ENCODE measurements around the gene SYNJ2. TPM values are rescaled to one million over a fixed set of nuclear protein-coding genes. Genes with fewer than 3 reads are reported as not detected.

Gene SYNJ2
- total RNA-seq, 1 experiment from 2014 or later: 45.0 TPM

DNA sequence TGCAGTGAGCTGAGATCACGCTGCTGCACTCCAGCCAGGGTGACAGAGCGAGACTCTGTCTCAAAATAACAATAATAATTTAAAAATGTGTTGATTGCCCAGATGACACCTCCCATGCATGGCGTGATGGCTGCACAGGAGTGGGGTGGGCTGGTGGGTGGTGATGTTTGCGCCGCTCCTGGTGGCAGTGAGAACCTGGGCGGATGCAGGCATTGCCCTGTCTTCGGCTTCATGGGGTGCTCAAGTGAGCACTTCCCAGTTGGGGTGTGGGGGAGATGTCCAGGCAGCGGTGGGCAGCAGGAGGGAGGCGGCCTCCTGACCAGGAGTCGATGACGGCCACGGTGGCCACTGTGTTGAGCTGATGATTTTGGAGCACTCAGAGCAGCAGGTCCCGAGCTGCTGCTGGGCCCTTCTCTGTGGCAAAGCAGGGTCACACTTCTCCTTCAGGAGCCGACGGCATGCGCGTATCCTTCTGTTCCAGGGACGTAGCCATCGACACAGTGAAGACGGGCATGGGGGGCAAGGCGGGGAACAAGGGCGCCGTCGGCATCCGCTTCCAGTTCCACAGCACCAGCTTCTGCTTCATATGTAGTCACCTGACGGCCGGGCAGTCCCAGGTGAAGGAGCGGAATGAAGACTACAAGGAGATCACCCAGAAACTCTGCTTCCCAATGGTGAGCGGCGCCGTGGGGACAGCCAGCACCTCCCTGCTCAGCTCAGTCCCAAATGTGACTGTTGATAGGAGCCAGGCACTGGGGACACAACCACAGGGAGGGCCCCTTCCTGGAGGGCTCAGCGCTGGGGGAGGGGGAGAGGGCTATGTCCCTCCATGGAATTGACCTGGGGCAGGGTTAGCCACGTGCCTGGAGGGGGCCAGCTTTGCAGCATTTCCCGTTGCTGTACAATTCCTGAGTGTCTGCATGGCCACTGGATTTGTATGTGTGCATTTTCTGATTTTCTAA is 89.7 kb downstream of the SYNJ2 start:
- peaks cover 7% of the 10 kb centered on the region for H3K4me1 Mint-ChIP-seq (ENCODE audit: low read depth, unreplicated experiment)
- intact Hi-C loops (cut with micrococcal nuclease; ENCODE audit: unreplicated experiment): loop anchor here (1.0 to 5.0 kb wide), 5 partner anchors 33 to 125 kb away; no protein-coding TSS in a partner anchor
- Histone ChIP-seq H3K27me3 (replicated peaks; ENCODE audit: control insufficient read depth, insufficient read depth, low read length) (no peaks in the 10 kb centered on the region), H3K36me3 (ENCODE audit: control insufficient read depth, insufficient read depth, low read length) (no peaks in the 10 kb centered on the region), H3K4me3 (ENCODE audit: low read depth, low read length) (no peak overlapping the region), H3K4me1 (peaks cover 8% of the 10 kb centered on the region; the same call in 1 of the 2 replicates), H3K9me3 (no peaks in the 10 kb centered on the region)
- TF ChIP-seq, protein P1, sequence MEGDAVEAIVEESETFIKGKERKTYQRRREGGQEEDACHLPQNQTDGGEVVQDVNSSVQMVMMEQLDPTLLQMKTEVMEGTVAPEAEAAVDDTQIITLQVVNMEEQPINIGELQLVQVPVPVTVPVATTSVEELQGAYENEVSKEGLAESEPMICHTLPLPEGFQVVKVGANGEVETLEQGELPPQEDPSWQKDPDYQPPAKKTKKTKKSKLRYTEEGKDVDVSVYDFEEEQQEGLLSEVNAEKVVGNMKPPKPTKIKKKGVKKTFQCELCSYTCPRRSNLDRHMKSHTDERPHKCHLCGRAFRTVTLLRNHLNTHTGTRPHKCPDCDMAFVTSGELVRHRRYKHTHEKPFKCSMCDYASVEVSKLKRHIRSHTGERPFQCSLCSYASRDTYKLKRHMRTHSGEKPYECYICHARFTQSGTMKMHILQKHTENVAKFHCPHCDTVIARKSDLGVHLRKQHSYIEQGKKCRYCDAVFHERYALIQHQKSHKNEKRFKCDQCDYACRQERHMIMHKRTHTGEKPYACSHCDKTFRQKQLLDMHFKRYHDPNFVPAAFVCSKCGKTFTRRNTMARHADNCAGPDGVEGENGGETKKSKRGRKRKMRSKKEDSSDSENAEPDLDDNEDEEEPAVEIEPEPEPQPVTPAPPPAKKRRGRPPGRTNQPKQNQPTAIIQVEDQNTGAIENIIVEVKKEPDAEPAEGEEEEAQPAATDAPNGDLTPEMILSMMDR (IDR thresholded peaks at IDR 0.05; ENCODE audit: insufficient read depth in 1 of 2, low read depth in 1 of 2, low read length in 1 of 2, severe bottlenecking in 1 of 2, unreplicated experiment in 1 of 2): no peak
- ChIA-PET CTCF (interaction anchor here (0.6 to 1.3 kb wide), 9 partner anchors 11 to 198 kb away, joined by 3 to 5 read pairs (median 3); no protein-coding TSS in a partner anchor), POLR2A (no interaction called here)
- no peak for DNase-seq
- H3K27ac Mint-ChIP-seq (ENCODE audit: unreplicated experiment): peak overlapping the region; percentile 79
- no peak overlapping the region for H3K4me3 Mint-ChIP-seq (ENCODE audit: unreplicated experiment)
- no TSS peak for BruUV-seq (replicated peaks)
- H3K9me3 Mint-ChIP-seq (ENCODE audit: unreplicated experiment): no peaks in the 10 kb centered on the region
- H3K36me3 Mint-ChIP-seq (ENCODE audit: insufficient read depth, unreplicated experiment): peaks cover 59% of the 10 kb centered on the region
- H3K27me3 Mint-ChIP-seq (ENCODE audit: insufficient read depth, unreplicated experiment): no peaks in the 10 kb centered on the region

DNA sequence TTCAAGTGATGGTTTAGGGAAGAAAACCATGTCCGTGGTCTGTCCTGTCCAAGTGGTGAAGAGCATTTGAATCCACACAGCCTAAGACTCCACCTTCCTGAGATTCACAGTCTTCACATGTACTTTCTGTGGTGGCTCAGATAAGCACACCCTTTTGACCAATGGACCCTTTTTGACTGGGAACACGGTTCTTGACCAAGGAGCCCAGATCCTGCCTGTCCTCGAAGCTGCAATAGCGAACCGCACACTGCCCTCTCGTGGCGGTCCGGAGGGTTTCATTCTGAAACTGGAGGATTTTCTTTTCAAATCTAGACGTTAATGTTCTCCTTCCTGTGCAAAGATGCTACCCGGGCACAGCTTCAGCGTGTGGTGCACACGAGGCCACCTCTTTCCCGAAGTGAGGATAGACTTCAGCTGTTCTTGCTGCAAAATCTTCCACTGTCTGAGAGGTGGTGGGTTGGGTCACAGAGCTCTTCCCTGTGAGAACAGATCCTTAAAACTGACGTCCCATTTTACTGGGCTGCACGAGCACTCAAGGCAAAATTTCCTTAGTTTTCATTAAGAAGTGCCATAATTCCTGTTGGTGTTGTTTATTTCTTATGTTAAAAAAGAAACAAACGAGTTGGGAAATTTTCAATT is 90.5 kb downstream of the SYNJ2 start:
- Mint-ChIP-seq H3K27me3 (ENCODE audit: insufficient read depth, unreplicated experiment) (no peaks in the 10 kb centered on the region), H3K36me3 (ENCODE audit: insufficient read depth, unreplicated experiment) (peaks cover 64% of the 10 kb centered on the region), H3K27ac (ENCODE audit: unreplicated experiment) (peak overlapping the region; percentile 79), H3K4me3 (ENCODE audit: unreplicated experiment) (no peak overlapping the region), H3K9me3 (ENCODE audit: unreplicated experiment) (no peaks in the 10 kb centered on the region), H3K4me1 (ENCODE audit: low read depth, unreplicated experiment) (peaks cover 7% of the 10 kb centered on the region)
- intact Hi-C loops (cut with micrococcal nuclease; ENCODE audit: unreplicated experiment): loop anchor here (1.0 to 5.0 kb wide), 5 partner anchors 33 to 125 kb away; no protein-coding TSS in a partner anchor
- Histone ChIP-seq H3K36me3 (ENCODE audit: control insufficient read depth, insufficient read depth, low read length) (no peaks in the 10 kb centered on the region), H3K4me3 (ENCODE audit: low read depth, low read length) (no peak overlapping the region), H3K4me1 (peaks cover 8% of the 10 kb centered on the region; the same call in 1 of the 2 replicates), H3K27me3 (replicated peaks; ENCODE audit: control insufficient read depth, insufficient read depth, low read length) (no peaks in the 10 kb centered on the region), H3K9me3 (no peaks in the 10 kb centered on the region)
- BruUV-seq (replicated peaks): no TSS peak
- CTCF ChIA-PET: interaction anchor here (0.6 to 1.3 kb wide), 11 partner anchors 12 to 231 kb away, joined by 3 to 6 read pairs (median 3); no protein-coding TSS in a partner anchor
- TF ChIP-seq, protein P1 (IDR thresholded peaks at IDR 0.05; ENCODE audit: insufficient read depth in 1 of 2, low read depth in 1 of 2, low read length in 1 of 2, severe bottlenecking in 1 of 2, unreplicated experiment in 1 of 2): peak; percentile 83 to 87
- DNase-seq: peak; percentile 76 to 77
- POLR2A ChIA-PET: interaction anchor here (0.5 to 0.6 kb wide), 2 partner anchors 91 to 119 kb away, joined by 3 read pairs; partner anchors contain the start of gene SYNJ2

DNA sequence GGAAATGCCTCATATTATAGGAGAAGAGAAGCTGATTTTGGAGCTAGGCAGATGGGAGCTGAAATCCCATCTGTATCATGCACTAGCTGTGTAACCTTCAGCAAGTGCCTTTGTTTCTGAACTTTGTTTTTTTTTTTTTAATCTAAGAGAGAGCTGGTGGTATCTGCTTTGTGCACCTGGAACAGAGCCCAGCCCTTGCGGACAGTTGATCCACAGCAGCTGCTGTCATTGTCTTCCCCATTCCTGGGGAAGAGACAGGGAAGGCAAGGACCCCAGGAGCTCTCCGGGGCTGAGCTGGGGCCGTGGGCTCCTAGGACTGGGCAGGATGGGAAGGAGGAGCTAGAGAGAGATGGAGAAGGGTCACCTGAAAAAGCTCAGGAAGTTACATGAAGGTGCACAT is 92.1 kb downstream of the SYNJ2 start:
- no peaks in the 10 kb centered on the region for H3K9me3 Mint-ChIP-seq (ENCODE audit: unreplicated experiment)
- DNase-seq: no peak
- Histone ChIP-seq H3K27me3 (replicated peaks; ENCODE audit: control insufficient read depth, insufficient read depth, low read length) (no peaks in the 10 kb centered on the region), H3K36me3 (ENCODE audit: control insufficient read depth, insufficient read depth, low read length) (no peaks in the 10 kb centered on the region; the same call in 1 of the 2 replicates), H3K9me3 (no peaks in the 10 kb centered on the region), H3K4me3 (ENCODE audit: low read depth, low read length) (no peak overlapping the region), H3K4me1 (peaks cover 8% of the 10 kb centered on the region; the same call in 1 of the 2 replicates)
- H3K36me3 Mint-ChIP-seq (ENCODE audit: insufficient read depth, unreplicated experiment): peaks cover 66% of the 10 kb centered on the region
- no peak overlapping the region for H3K4me3 Mint-ChIP-seq (ENCODE audit: unreplicated experiment)
- CTCF ChIA-PET: interaction anchor here (0.6 kb wide), 1 partner anchor 224 kb away, joined by 3 read pairs; no protein-coding TSS in a partner anchor
- no TSS peak for BruUV-seq (replicated peaks)
- TF ChIP-seq, protein P1 (IDR thresholded peaks at IDR 0.05; ENCODE audit: insufficient read depth in 1 of 2, low read depth in 1 of 2, low read length in 1 of 2, severe bottlenecking in 1 of 2, unreplicated experiment in 1 of 2): no peak
- H3K27ac Mint-ChIP-seq (ENCODE audit: unreplicated experiment): no peak overlapping the region
- H3K27me3 Mint-ChIP-seq (ENCODE audit: insufficient read depth, unreplicated experiment): no peaks in the 10 kb centered on the region
- peaks cover 7% of the 10 kb centered on the region for H3K4me1 Mint-ChIP-seq (ENCODE audit: low read depth, unreplicated experiment)
- POLR2A ChIA-PET: no interaction called here
- intact Hi-C loops (cut with micrococcal nuclease; ENCODE audit: unreplicated experiment): loop anchor here (2.0 to 5.0 kb wide), 3 partner anchors 35 to 127 kb away; no protein-coding TSS in a partner anchor
